Uterus (tissue), 4 donors: ENCODE measurements around the gene PHF13. TPM values are rescaled to one million over a fixed set of nuclear protein-coding genes. Genes with fewer than 3 reads are reported as not detected.

Experiments used
- DNase-seq, 2 donors: peaks; one replicate each; pipeline ENCODE4 v3.0.0-alpha.2; 2019 to 2020
- H3K27ac ChIP-seq, 2 donors: fragments of 200-600 bp; sonication (generic); 1 replicate in 1 of 2; 2 replicates in 1 of 2; pipeline ENCODE4 v1.5.1; 2016 to 2018
- H3K27me3 ChIP-seq, 2 donors: fragments of 200-600 bp; sonication (generic); one replicate each; pipeline ENCODE4 v1.5.1; 2018 to 2019; ENCODE audit warnings: control low read depth in 1 of 2
- H3K36me3 ChIP-seq, 2 donors: fragments of 200-600 bp; sonication (generic); one replicate each; pipeline ENCODE4 v1.5.1; 2019; ENCODE audit warnings: control low read depth in 1 of 2
- H3K4me1 ChIP-seq, 2 donors: fragments of 200-600 bp; sonication (generic); one replicate each; pipeline ENCODE4 v1.5.1; 2018 to 2019; ENCODE audit warnings: control low read depth in 1 of 2
- H3K4me3 ChIP-seq, 2 donors: fragments of 200-600 bp; sonication (generic); 1 replicate in 1 of 2; 2 replicates in 1 of 2; pipeline ENCODE4 v1.5.1; 2018 to 2019; ENCODE audit warnings: mild to moderate bottlenecking in 1 of 2
- H3K9me3 ChIP-seq, 2 donors: fragments of 200-600 bp; sonication (generic); one replicate each; pipeline ENCODE4 v1.5.1; 2019; ENCODE audit warnings: control low read depth in 1 of 2
- POLR2A ChIP-seq, 2 donors: fragments of 450-650 bp; IDR thresholded peaks; one replicate each; pipeline ENCODE4 v1.6.1; 2016; ENCODE audit warnings: antibody characterized with exemption in 2 of 2, mild to moderate bottlenecking in 1 of 2, moderate library complexity in 1 of 2
- intact Hi-C: fragments of 100-400 bp; cut with DNase I; formaldehyde crosslinking; loops from one replicate; pipeline ENCODE4 v1.15.1; 2023; ENCODE audit warnings: low total_unique reads
- total RNA-seq, 4 donors: library from RNA; depleted of rRNA in 3 of 4; stranded (reverse); fragments of >200 nt in 3 of 4; gene quantifications; one replicate each; pipeline versions ENCODE4 v1.1.0 to v1.2.4, GENCODE V29; 2014 to 2023
- TF ChIP-seq, protein P1 (sequence below), 4 experiments: fragments of 200-600 bp in 2 of 4; fragments of 450-650 bp in 2 of 4; sonication (generic) in 2 of 4; IDR thresholded peaks; one replicate each; pipeline ENCODE4 v1.5.1; 2016 to 2019; ENCODE audit warnings: antibody characterized with exemption in 4 of 4, mild to moderate bottlenecking in 2 of 4, moderate library complexity in 1 of 4
- donor health status: DM: yes; HTN: yes; CAD: no.

Gene PHF13
- total RNA-seq, 4 donors from 2014 or later = 1.8 to 29.6 (median 15.0) TPM

DNA sequence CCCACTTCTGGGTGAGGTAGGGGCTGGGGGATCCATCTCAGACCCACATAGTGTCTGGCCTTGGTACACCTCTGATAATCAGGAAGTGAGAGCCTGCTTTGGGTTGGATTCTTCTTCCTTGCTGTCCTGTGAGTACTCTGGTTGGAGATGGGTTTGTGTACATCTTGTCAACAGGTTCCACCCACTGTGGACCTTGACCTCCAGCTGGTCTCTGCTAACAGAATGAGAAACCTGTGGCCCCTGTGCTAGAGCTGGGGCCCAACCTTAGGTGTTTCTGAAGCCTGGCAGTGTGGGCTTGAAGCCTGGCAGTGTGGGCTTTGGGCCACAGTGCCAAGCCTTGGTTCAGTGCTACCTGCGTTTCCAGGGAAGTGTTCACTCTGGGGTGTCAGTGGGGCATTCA is 31.2 kb upstream of the PHF13 start:
- peaks cover 0 to 9% of the 10 kb centered on the region in 2 donors for H3K4me1 ChIP-seq
- intact Hi-C loops = no loop called here

DNA sequence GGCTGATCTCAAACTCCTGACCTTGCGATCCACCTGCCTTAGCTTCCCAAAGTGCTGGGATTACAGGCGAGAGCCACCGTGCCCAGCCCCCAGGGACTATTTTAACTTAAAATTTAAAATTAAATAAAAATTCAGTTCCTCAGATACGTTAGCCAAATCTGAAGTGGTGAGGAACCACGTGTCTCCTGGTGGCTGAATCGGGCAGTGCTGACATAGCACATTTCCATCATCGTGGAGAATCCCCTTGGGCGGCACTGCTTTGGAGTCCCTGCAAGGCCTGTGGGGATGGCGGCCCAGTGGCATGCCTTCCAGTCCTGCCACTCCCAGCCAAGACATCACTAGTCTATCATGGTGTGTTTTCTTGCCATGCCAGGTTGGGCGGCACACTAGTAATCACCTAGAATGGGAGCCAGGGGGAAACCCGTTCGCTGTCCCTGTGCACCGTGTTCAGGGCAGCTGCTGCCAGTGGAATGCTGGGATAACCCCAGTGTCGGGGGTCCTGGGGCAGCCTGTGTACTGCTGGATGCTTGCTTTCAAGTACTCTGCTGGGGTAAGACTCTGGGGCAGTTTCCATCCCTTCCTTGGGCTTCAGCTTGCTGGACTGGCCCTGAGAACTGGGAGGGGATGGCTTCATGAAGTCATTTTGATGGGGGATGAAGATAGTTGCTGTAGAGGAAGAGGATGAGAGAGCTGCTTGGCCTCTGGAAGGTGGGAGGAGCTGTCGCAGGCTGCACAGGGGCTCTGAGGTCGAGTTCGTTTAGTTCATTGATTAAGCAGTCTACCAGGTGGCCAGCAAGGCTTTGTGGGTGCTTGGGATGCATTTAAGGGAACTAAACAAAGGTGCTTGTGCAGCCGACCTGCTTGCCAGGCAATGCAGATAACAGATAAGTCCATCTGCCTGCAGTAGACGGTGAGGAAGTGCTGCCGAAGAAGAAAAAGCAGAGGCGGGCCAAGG is 29.1 kb upstream of the PHF13 start:
- H3K36me3 ChIP-seq = no peaks in the 10 kb centered on the region
- intact Hi-C loops = no loop called here
- no peak overlapping the region for H3K27ac ChIP-seq
- no peak for DNase-seq
- TF ChIP-seq, protein P1, sequence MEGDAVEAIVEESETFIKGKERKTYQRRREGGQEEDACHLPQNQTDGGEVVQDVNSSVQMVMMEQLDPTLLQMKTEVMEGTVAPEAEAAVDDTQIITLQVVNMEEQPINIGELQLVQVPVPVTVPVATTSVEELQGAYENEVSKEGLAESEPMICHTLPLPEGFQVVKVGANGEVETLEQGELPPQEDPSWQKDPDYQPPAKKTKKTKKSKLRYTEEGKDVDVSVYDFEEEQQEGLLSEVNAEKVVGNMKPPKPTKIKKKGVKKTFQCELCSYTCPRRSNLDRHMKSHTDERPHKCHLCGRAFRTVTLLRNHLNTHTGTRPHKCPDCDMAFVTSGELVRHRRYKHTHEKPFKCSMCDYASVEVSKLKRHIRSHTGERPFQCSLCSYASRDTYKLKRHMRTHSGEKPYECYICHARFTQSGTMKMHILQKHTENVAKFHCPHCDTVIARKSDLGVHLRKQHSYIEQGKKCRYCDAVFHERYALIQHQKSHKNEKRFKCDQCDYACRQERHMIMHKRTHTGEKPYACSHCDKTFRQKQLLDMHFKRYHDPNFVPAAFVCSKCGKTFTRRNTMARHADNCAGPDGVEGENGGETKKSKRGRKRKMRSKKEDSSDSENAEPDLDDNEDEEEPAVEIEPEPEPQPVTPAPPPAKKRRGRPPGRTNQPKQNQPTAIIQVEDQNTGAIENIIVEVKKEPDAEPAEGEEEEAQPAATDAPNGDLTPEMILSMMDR (IDR thresholded peaks at IDR 0.05) = no peak
- no peak for TF ChIP-seq POLR2A (IDR thresholded peaks at IDR 0.05)
- no peak overlapping the region for H3K4me3 ChIP-seq
- no peaks in the 10 kb centered on the region for H3K9me3 ChIP-seq
- no peaks in the 10 kb centered on the region for H3K27me3 ChIP-seq
- peaks cover 0 to 9% of the 10 kb centered on the region in 2 donors for H3K4me1 ChIP-seq

More for the DNA sequence above, 31.2 kb upstream of the PHF13 start:
- H3K27ac ChIP-seq = no peak overlapping the region
- TF ChIP-seq POLR2A (IDR thresholded peaks at IDR 0.05) = no peak
- TF ChIP-seq, protein P1 (IDR thresholded peaks at IDR 0.05) = no peak
- no peaks in the 10 kb centered on the region for H3K27me3 ChIP-seq
- H3K9me3 ChIP-seq = no peaks in the 10 kb centered on the region
- DNase-seq = no peak
- no peak overlapping the region for H3K4me3 ChIP-seq
- H3K36me3 ChIP-seq = no peaks in the 10 kb centered on the region

DNA sequence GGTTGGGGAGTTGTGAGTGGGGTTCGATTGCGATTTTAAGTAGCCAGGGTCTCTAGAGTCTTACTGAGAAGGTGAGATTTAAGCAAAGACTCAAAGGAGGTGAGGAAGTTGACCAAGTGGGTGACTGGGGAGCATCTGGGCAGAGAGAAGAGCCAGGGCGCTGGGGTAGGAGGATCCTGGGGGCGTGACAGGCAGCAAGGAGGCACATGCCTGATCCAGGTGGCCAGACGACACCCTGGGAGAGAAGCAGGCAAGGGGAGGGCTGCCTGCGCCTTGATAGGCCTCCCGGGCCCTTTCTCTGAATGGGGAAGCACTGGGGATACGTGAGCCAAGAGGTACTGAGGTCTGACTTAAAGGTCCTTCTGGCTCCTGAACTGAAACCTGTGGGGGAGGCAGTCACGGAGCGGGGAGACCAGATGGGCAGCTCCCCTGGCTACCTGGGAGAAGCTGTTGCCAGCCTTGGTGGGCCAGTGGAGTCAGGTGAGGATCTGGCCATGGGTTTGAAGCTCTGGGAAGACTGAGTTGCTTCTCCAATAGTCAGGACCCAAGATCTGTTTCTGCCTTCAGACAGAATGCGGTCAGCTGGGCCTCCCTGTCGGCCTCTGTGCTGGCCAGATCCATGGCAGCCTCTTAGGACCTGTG is 28.3 kb upstream of the PHF13 start:
- H3K36me3 ChIP-seq = no peaks in the 10 kb centered on the region
- H3K4me1 ChIP-seq = peaks cover 0 to 9% of the 10 kb centered on the region in 2 donors
- H3K4me3 ChIP-seq = no peak overlapping the region
- intact Hi-C loops = no loop called here
- DNase-seq = no peak
- no peak overlapping the region for H3K27ac ChIP-seq
- H3K27me3 ChIP-seq = no peaks in the 10 kb centered on the region
- TF ChIP-seq POLR2A (IDR thresholded peaks at IDR 0.05) = no peak
- TF ChIP-seq, protein P1 (IDR thresholded peaks at IDR 0.05) = no peak
- no peaks in the 10 kb centered on the region for H3K9me3 ChIP-seq

DNA sequence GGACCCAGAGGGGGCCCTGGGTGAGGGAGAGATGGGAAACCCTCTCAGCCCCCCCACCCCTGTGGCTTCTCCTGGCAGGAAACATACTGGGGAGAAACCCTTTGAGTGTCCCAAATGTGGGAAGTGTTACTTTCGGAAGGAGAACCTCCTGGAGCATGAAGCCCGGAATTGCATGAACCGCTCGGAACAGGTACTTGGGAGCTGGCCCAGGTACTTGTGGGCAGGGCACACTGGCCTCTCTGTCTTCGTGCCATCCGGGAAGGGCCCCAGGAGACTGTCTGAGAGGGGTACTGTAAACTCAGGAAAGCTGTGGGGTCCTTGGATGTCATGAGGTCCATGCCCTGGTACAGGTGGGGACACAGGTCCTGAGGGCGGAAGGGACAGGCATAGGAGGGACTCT is 27.7 kb upstream of the PHF13 start:
- no peak for DNase-seq
- Histone ChIP-seq H3K4me1 (peaks cover 0 to 4% of the 10 kb centered on the region in 2 donors), H3K4me3 (no peak overlapping the region), H3K9me3 (no peaks in the 10 kb centered on the region), H3K27me3 (no peaks in the 10 kb centered on the region), H3K27ac (no peak overlapping the region), H3K36me3 (no peaks in the 10 kb centered on the region)
- TF ChIP-seq POLR2A (IDR thresholded peaks at IDR 0.05) = no peak
- TF ChIP-seq, protein P1 (IDR thresholded peaks at IDR 0.05) = no peak
- intact Hi-C loops = no loop called here

DNA sequence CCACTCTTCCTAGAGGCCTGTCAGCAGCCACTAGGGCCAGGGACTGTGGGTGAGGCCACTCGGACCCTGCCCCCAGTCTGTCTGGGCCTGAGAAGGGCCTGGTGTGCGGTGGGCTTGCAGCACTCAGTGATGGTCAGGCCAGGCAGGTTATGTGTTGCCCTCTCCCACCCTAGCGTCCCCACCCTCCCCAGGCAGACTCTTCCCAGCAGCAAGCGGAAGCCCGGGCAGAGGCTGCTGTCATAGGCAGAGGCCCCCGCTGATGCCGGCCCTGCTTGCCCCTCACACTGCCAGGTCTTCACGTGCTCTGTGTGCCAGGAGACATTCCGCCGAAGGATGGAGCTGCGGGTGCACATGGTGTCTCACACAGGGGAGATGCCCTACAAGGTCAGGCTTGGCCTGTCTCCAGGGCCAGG is 27.1 kb upstream of the PHF13 start:
- intact Hi-C loops = no loop called here
- H3K9me3 ChIP-seq = no peaks in the 10 kb centered on the region
- H3K27ac ChIP-seq = no peak overlapping the region
- TF ChIP-seq, protein P1 (IDR thresholded peaks at IDR 0.05) = no peak
- TF ChIP-seq POLR2A (IDR thresholded peaks at IDR 0.05) = no peak
- H3K4me3 ChIP-seq = no peak overlapping the region
- no peaks in the 10 kb centered on the region for H3K4me1 ChIP-seq
- no peaks in the 10 kb centered on the region for H3K27me3 ChIP-seq
- H3K36me3 ChIP-seq = no peaks in the 10 kb centered on the region
- DNase-seq = no peak
